HEK293T (cell line): ENCODE results near the gene LRRFIP1.

Source experiments
- ARNT ChIP-seq: fragments of 450-650 bp; IDR thresholded peaks from 2 replicates; pipeline ENCODE4 v1.6.1; 2017; ENCODE audit warnings: mild to moderate bottlenecking
- BHLHE40 ChIP-seq: fragments of 450-650 bp; IDR thresholded peaks from 2 replicates; pipeline ENCODE4 v1.6.1; 2016; ENCODE audit warnings: mild to moderate bottlenecking, moderate library complexity, borderline replicate concordance
- CTBP1 ChIP-seq: fragments of 450-650 bp; IDR thresholded peaks from 2 replicates; pipeline ENCODE4 v1.6.1; 2016; ENCODE audit warnings: borderline replicate concordance
- FOXK2 ChIP-seq: fragments of 450-650 bp; IDR thresholded peaks from 2 replicates; pipeline ENCODE4 v1.6.1; 2016; ENCODE audit warnings: mild to moderate bottlenecking
- FOXM1 ChIP-seq: fragments of 450-650 bp; IDR thresholded peaks from 2 replicates; pipeline ENCODE4 v1.6.1; 2017; ENCODE audit warnings: mild to moderate bottlenecking, borderline replicate concordance
- L3MBTL2 ChIP-seq: fragments of 450-650 bp; conservative IDR thresholded peaks from 2 replicates; pipeline ENCODE4 v1.6.1; 2016; ENCODE audit warnings: mild to moderate bottlenecking
- NFRKB ChIP-seq: fragments of 450-650 bp; IDR thresholded peaks from 2 replicates; pipeline ENCODE4 v1.6.1; 2016; ENCODE audit warnings: mild to moderate bottlenecking, moderate library complexity
- SP1 ChIP-seq: fragments of 450-650 bp; IDR thresholded peaks from 2 replicates; pipeline ENCODE4 v1.6.1; 2017
- SUZ12 ChIP-seq: fragments of 450-650 bp; IDR thresholded peaks from 2 replicates; pipeline ENCODE4 v1.6.1; 2016; ENCODE audit warnings: mild to moderate bottlenecking

DNA sequence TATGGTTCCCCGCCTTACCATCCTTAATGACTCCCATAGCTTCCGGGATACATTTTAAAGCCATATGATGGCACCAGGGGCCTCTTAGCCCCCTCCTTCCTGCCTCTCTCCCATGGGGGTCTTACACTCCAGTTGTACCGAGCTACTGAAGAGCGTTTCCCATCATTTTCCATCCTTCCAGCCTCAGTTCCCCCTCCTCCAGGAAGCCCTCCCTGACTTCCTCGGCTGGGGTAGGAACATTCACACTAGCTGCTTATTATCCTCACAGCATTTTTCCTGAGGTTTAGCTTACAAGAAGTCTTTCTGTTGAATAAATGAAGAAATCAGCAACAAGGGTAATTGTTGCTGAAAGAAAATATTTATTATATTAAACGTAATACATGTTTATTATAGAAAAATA lies 41.1 kb downstream of the LRRFIP1 start:
- no peak for TF ChIP-seq FOXK2
- TF ChIP-seq L3MBTL2 = no peak
- no peak for TF ChIP-seq BHLHE40
- no peak for TF ChIP-seq NFRKB
- TF ChIP-seq SP1 = no peak
- no peak for TF ChIP-seq FOXM1
- no peak for TF ChIP-seq SUZ12
- no peak for TF ChIP-seq ARNT
- no peak for TF ChIP-seq CTBP1
